LNCAP (cell line): Measurements from ENCODE around the gene RAP1GAP.

Experiments
- CTCF ChIP-seq: fragments of 450-650 bp; IDR thresholded peaks from 2 replicates; pipeline ENCODE4 v1.5.1; 2017; ENCODE audit warnings: mild to moderate bottlenecking

RAP1GAP gene

GRCh38 chr1:21669258-21670058, at the start of gene RAP1GAP:
Gene RAP1GAP, minus strand, starts transcription at chr1:21669357. Its CDS starts 49,325 bp downstream, at chr1:21620032.
- TF ChIP-seq CTCF, result no peak

- no peak for TF ChIP-seq CTCF
Measured at GRCh38 chr1:21716169-21716568, 47.0 kb upstream of the RAP1GAP start.

GRCh38 chr1:21707891-21708290, 38.7 kb upstream of the RAP1GAP start:
- TF ChIP-seq CTCF, result no peak

GRCh38 chr1:21707086-21707840, 38.1 kb upstream of the RAP1GAP start:
- no peak for TF ChIP-seq CTCF

GRCh38 chr1:21706151-21706835, 37.1 kb upstream of the RAP1GAP start:
- no peak for TF ChIP-seq CTCF

- no peak for TF ChIP-seq CTCF
Measured at GRCh38 chr1:21705303-21705980, 36.3 kb upstream of the RAP1GAP start.

GRCh38 chr1:21704145-21704544, 35.0 kb upstream of the RAP1GAP start:
- no peak for TF ChIP-seq CTCF
